HEK293 (cell line): ENCODE measurements around the gene SPHK1.
A peak's percentile ranks its signal among the peaks of the same experiment; 100 is the strongest.

Experiments used
- CTCF ChIA-PET: fragments of 350-600 bp; formaldehyde crosslinking; extraction: SDS; loops from one replicate; lab custom pipeline; 2021; ENCODE audit warnings: antibody characterized with exemption; lab: Yijun Ruan, JAX
- POLR2A ChIA-PET: fragments of 300-600 bp; formaldehyde crosslinking; extraction: SDS; loops from one replicate; lab custom pipeline; 2020; ENCODE audit warnings: antibody characterized with exemption, inconsistent platforms; lab: Yijun Ruan, JAX
- H3K27ac ChIP-seq: fragments of 200-500 bp; sonication (Bioruptor generic); 2 replicates; pipeline ENCODE4 v1.5.1; 2014; ENCODE audit warnings: low read depth, low read length, control low read depth, inconsistent platforms; ENCODE audit errors: extremely low read depth
- H3K36me3 ChIP-seq, 2 experiments: fragments of 200-500 bp in 1 of 2; sonication (Bioruptor generic) in 1 of 2; 1 replicate in 1 of 2; 2 replicates in 1 of 2; pipeline ENCODE4 v1.5.1; 2014 to 2017; ENCODE audit warnings: inconsistent platforms in 2 of 2, low read length in 2 of 2; ENCODE audit not compliant: control insufficient read depth in 2 of 2, insufficient read depth in 1 of 2
- H3K4me1 ChIP-seq: fragments of 200-500 bp; sonication (Bioruptor generic); 2 replicates; pipeline ENCODE4 v1.5.1; 2014; ENCODE audit warnings: mild to moderate bottlenecking, low read length, inconsistent platforms; ENCODE audit not compliant: control insufficient read depth, insufficient read depth
- H3K4me3 ChIP-seq: 2 replicates; pipeline ENCODE4 v1.5.1; 2011; ENCODE audit warnings: low read depth, mild to moderate bottlenecking, control low read depth, low read length, moderate library complexity
- H3K9me3 ChIP-seq: fragments of 200-500 bp; sonication (Bioruptor generic); 2 replicates; pipeline ENCODE4 v1.5.1; 2014; ENCODE audit warnings: low read depth, low read length, inconsistent platforms; ENCODE audit not compliant: control insufficient read depth, insufficient read depth
- BCL11A ChIP-seq: fragments of 450-650 bp; formaldehyde crosslinking; IDR thresholded peaks from 2 replicates; pipeline ENCODE4 v1.5.1; 2016; ENCODE audit warnings: low read depth, missing biosample characterization, missing genetic modification characterization
- BCL11B ChIP-seq: fragments of 450-650 bp; formaldehyde crosslinking; IDR thresholded peaks from 2 replicates; pipeline ENCODE4 v1.5.1; 2016; ENCODE audit warnings: low read depth, missing biosample characterization, missing genetic modification characterization
- CTCF ChIP-seq: fragments of 450-650 bp; formaldehyde crosslinking; IDR thresholded peaks from 2 replicates; pipeline ENCODE4 v1.5.1; 2016; ENCODE audit warnings: missing biosample characterization, missing genetic modification characterization
- MZF1 ChIP-seq: fragments of 450-650 bp; formaldehyde crosslinking; IDR thresholded peaks from 2 replicates; pipeline ENCODE4 v1.5.1; 2017; ENCODE audit warnings: missing biosample characterization, missing genetic modification characterization, borderline replicate concordance
- REPIN1 ChIP-seq: fragments of 450-650 bp; formaldehyde crosslinking; IDR thresholded peaks from 2 replicates; pipeline ENCODE4 v1.5.1; 2017; ENCODE audit warnings: missing biosample characterization, missing genetic modification characterization, low read depth
- ZBTB20 ChIP-seq: fragments of 450-650 bp; formaldehyde crosslinking; IDR thresholded peaks from 2 replicates; pipeline ENCODE4 v1.5.1; 2016; ENCODE audit warnings: missing biosample characterization, missing genetic modification characterization
- ZBTB48 ChIP-seq: fragments of 450-650 bp; formaldehyde crosslinking; IDR thresholded peaks from 2 replicates; pipeline ENCODE4 v1.5.1; 2016; ENCODE audit warnings: missing biosample characterization, missing genetic modification characterization
- ZFP3 ChIP-seq: fragments of 450-650 bp; formaldehyde crosslinking; IDR thresholded peaks from 2 replicates; pipeline ENCODE4 v1.5.1; 2016; ENCODE audit warnings: low read depth, missing biosample characterization, missing genetic modification characterization
- ZNF114 ChIP-seq: fragments of 450-650 bp; formaldehyde crosslinking; IDR thresholded peaks from 2 replicates; pipeline ENCODE4 v1.5.0; 2017; ENCODE audit warnings: missing biosample characterization, missing genetic modification characterization
- ZNF121 ChIP-seq: fragments of 450-650 bp; formaldehyde crosslinking; IDR thresholded peaks from 2 replicates; pipeline ENCODE4 v1.5.1; 2016; ENCODE audit warnings: missing biosample characterization, missing genetic modification characterization
- ZNF148 ChIP-seq: fragments of 450-650 bp; formaldehyde crosslinking; IDR thresholded peaks from 2 replicates; pipeline ENCODE4 v1.5.0; 2017; ENCODE audit warnings: missing biosample characterization, missing genetic modification characterization, borderline replicate concordance
- ZNF2 ChIP-seq: fragments of 450-650 bp; formaldehyde crosslinking; IDR thresholded peaks from 2 replicates; pipeline ENCODE4 v1.5.1; 2016; ENCODE audit warnings: missing biosample characterization, missing genetic modification characterization
- ZNF214 ChIP-seq: fragments of 450-650 bp; formaldehyde crosslinking; IDR thresholded peaks from 2 replicates; pipeline ENCODE4 v1.5.1; 2017; ENCODE audit warnings: missing biosample characterization, mild to moderate bottlenecking, missing genetic modification characterization, borderline replicate concordance
- ZNF274 ChIP-seq, 2 experiments: fragments of 200-500 bp in 1 of 2; fragments of 450-650 bp in 1 of 2; sonication (Bioruptor generic) in 1 of 2; formaldehyde crosslinking in 1 of 2; IDR thresholded peaks; 2 replicates each; pipeline versions ENCODE4 v1.5.1 to v1.6.1; 2014 to 2016; ENCODE audit warnings: borderline replicate concordance in 1 of 2, inconsistent platforms in 1 of 2, low read length in 1 of 2, missing biosample characterization in 1 of 2, missing genetic modification characterization in 1 of 2
- ZNF302 ChIP-seq: fragments of 450-650 bp; formaldehyde crosslinking; IDR thresholded peaks from 2 replicates; pipeline ENCODE4 v1.5.1; 2016; ENCODE audit warnings: missing biosample characterization, missing genetic modification characterization, low read depth
- ZNF324 ChIP-seq: fragments of 450-650 bp; formaldehyde crosslinking; IDR thresholded peaks from 2 replicates; pipeline ENCODE4 v1.5.1; 2016; ENCODE audit warnings: missing biosample characterization, missing genetic modification characterization
- ZNF366 ChIP-seq: fragments of 450-650 bp; formaldehyde crosslinking; conservative IDR thresholded peaks from 2 replicates; pipeline ENCODE4 v1.5.1; 2016; ENCODE audit warnings: missing biosample characterization, missing genetic modification characterization
- ZNF416 ChIP-seq: fragments of 450-650 bp; formaldehyde crosslinking; IDR thresholded peaks from 2 replicates; pipeline ENCODE4 v1.5.1; 2016; ENCODE audit warnings: missing biosample characterization, missing genetic modification characterization
- ZNF426 ChIP-seq: fragments of 450-650 bp; formaldehyde crosslinking; IDR thresholded peaks from 2 replicates; pipeline ENCODE4 v1.5.1; 2017; ENCODE audit warnings: missing biosample characterization, missing genetic modification characterization, mild to moderate bottlenecking, inconsistent platforms, moderate library complexity
- ZNF521 ChIP-seq: fragments of 450-650 bp; formaldehyde crosslinking; IDR thresholded peaks from 2 replicates; pipeline ENCODE4 v1.5.1; 2017; ENCODE audit warnings: missing biosample characterization, mild to moderate bottlenecking, missing genetic modification characterization
- ZNF600 ChIP-seq: fragments of 450-650 bp; formaldehyde crosslinking; IDR thresholded peaks from 2 replicates; pipeline ENCODE4 v1.5.1; 2016; ENCODE audit warnings: missing biosample characterization, missing genetic modification characterization
- ZNF610 ChIP-seq: fragments of 450-650 bp; formaldehyde crosslinking; IDR thresholded peaks from 2 replicates; pipeline ENCODE4 v1.5.1; 2016; ENCODE audit warnings: missing biosample characterization, missing genetic modification characterization, borderline replicate concordance
- ZNF654 ChIP-seq: fragments of 450-650 bp; formaldehyde crosslinking; IDR thresholded peaks from 2 replicates; pipeline ENCODE4 v1.5.1; 2016; ENCODE audit warnings: low read depth, missing biosample characterization, missing genetic modification characterization
- ZNF670 ChIP-seq: fragments of 450-650 bp; formaldehyde crosslinking; IDR thresholded peaks from 2 replicates; pipeline ENCODE4 v1.5.1; 2016; ENCODE audit warnings: missing biosample characterization, missing genetic modification characterization, low read depth
- TF ChIP-seq, protein P1 (sequence below): fragments of 450-650 bp; formaldehyde crosslinking; IDR thresholded peaks from 2 replicates; pipeline ENCODE4 v1.5.1; 2016; ENCODE audit warnings: missing biosample characterization, missing genetic modification characterization, borderline replicate concordance
- TF ChIP-seq, protein P2 (sequence below): fragments of 450-650 bp; formaldehyde crosslinking; IDR thresholded peaks from 2 replicates; pipeline ENCODE4 v1.5.1; 2016; ENCODE audit warnings: missing biosample characterization, missing genetic modification characterization

The SPHK1 gene

GRCh38 chr17:76397687-76398522, 13.5 kb downstream of the SPHK1 start:
- POLR2A ChIA-PET = interaction anchor here (0.6 to 1.6 kb wide), 5 partner anchors 25 to 133 kb away, joined by 3 to 7 read pairs (median 6); partner anchors contain the start of gene PRPSAP1
- no peaks in the 10 kb centered on the region for H3K4me1 ChIP-seq
- CTCF ChIA-PET = interaction anchor here (0.6 to 7.4 kb wide), 45 partner anchors 8 to 1597 kb away, joined by 3 to 244 read pairs (median 5); partner anchors contain the start of genes AANAT, PRPSAP1, QRICH2 and RHBDF2
- H3K27ac ChIP-seq = no peak overlapping the region
- peaks cover 10 to 88% of the 10 kb centered on the region in 2 experiments; a peak in 2 of 3 replicates for H3K36me3 ChIP-seq
- H3K4me3 ChIP-seq = no peak overlapping the region
- H3K9me3 ChIP-seq = no peaks in the 10 kb centered on the region
- TF ChIP-seq, protein P1, sequence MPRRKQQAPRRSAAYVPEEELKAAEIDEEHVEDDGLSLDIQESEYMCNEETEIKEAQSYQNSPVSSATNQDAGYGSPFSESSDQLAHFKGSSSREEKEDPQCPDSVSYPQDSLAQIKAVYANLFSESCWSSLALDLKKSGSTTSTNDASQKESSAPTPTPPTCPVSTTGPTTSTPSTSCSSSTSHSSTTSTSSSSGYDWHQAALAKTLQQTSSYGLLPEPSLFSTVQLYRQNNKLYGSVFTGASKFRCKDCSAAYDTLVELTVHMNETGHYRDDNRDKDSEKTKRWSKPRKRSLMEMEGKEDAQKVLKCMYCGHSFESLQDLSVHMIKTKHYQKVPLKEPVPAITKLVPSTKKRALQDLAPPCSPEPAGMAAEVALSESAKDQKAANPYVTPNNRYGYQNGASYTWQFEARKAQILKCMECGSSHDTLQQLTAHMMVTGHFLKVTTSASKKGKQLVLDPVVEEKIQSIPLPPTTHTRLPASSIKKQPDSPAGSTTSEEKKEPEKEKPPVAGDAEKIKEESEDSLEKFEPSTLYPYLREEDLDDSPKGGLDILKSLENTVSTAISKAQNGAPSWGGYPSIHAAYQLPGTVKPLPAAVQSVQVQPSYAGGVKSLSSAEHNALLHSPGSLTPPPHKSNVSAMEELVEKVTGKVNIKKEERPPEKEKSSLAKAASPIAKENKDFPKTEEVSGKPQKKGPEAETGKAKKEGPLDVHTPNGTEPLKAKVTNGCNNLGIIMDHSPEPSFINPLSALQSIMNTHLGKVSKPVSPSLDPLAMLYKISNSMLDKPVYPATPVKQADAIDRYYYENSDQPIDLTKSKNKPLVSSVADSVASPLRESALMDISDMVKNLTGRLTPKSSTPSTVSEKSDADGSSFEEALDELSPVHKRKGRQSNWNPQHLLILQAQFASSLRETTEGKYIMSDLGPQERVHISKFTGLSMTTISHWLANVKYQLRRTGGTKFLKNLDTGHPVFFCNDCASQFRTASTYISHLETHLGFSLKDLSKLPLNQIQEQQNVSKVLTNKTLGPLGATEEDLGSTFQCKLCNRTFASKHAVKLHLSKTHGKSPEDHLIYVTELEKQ (tag by site-specific recombination) = no peak
- TF ChIP-seq CTCF (tag by site-specific recombination) (peak; percentile 86), ZNF114 (tag by site-specific recombination) (no peak), ZBTB48 (tag by site-specific recombination) (peak; percentile 19; the same call in 1 of the 2 replicates), ZNF302 (tag by site-specific recombination) (no peak), ZNF600 (tag by site-specific recombination) (peak; percentile 42; the same call in 1 of the 2 replicates), ZNF654 (tag by site-specific recombination) (peak; percentile 83), BCL11B (no peak), ZNF214 (tag by site-specific recombination) (no peak), ZFP3 (tag by site-specific recombination) (no peak), ZNF324 (no peak), BCL11A (tag by site-specific recombination) (no peak), ZNF121 (tag by site-specific recombination) (no peak), ZNF426 (no peak), ZNF610 (tag by site-specific recombination) (no peak), ZNF366 (tag by site-specific recombination) (no peak), ZNF670 (no peak), ZNF148 (tag by site-specific recombination) (no peak), ZNF2 (tag by site-specific recombination) (peak; percentile 94), ZBTB20 (tag by site-specific recombination) (peak; percentile 41), ZNF416 (no peak), REPIN1 (tag by site-specific recombination) (no peak), ZNF521 (tag by site-specific recombination) (no peak), MZF1 (tag by site-specific recombination) (no peak), ZNF274 (IDR thresholded peaks at IDR 0.05; ENCODE audit: low read length) (no peak), ZNF274 (tag by site-specific recombination; IDR thresholded peaks at IDR 0.05; ENCODE audit: borderline replicate concordance) (no peak)
- TF ChIP-seq, protein P2, sequence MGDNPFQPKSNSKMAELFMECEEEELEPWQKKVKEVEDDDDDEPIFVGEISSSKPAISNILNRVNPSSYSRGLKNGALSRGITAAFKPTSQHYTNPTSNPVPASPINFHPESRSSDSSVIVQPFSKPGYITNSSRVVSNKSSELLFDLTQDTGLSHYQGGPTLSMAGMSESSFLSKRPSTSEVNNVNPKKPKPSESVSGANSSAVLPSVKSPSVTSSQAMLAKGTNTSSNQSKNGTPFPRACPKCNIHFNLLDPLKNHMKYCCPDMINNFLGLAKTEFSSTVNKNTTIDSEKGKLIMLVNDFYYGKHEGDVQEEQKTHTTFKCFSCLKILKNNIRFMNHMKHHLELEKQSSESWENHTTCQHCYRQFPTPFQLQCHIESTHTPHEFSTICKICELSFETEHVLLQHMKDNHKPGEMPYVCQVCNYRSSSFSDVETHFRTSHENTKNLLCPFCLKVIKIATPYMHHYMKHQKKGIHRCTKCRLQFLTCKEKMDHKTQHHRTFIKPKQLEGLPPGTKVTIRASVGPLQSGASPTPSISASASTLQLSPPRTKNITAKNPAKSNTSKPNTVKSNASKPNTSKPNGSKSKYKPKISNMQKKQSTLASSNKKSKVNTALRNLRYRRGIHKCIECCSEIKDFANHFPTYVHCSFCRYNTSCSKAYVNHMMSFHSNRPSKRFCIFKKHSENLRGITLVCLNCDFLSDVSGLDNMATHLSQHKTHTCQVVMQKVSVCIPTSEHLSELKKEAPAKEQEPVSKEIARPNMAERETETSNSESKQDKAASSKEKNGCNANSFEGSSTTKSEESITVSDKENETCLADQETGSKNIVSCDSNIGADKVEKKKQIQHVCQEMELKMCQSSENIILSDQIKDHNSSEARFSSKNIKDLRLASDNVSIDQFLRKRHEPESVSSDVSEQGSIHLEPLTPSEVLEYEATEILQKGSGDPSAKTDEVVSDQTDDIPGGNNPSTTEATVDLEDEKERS = no peak
